Islet precursor cell (in vitro differentiated cells): ENCODE data around the gene SOCS7.

Experiments used
- DNase-seq: peaks from one replicate; pipeline ENCODE4 v3.0.0-alpha.2; 2018

The SOCS7 gene

GRCh38 chr17:38351412-38352222 lies at the start of gene SOCS7:
SOCS7 (plus strand) TSS chr17:38351844; CDS start chr17:38352053, 209 bp downstream.
- peak; percentile 97 for DNase-seq

DNA sequence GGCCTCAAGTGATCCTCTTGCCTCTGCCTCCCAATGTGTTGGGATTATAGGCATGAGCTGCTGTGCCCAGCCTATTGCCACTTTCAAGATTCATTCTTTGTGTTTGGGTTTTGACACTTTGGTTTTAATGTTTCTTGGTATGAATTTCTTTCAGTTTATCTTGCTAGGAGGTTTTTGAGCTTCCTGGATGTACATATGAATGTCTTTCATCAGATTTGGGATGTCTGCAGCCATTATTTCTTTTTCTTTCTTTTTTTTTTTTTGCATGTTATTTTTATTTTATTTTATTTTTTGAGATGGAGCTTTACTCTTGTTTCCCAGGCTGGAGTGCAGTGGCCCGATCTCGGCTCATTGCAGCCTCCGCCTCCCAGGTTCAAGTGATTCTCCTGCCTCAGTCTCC lies 36.1 kb upstream of the SOCS7 start:
- DNase-seq, result no peak

DNA sequence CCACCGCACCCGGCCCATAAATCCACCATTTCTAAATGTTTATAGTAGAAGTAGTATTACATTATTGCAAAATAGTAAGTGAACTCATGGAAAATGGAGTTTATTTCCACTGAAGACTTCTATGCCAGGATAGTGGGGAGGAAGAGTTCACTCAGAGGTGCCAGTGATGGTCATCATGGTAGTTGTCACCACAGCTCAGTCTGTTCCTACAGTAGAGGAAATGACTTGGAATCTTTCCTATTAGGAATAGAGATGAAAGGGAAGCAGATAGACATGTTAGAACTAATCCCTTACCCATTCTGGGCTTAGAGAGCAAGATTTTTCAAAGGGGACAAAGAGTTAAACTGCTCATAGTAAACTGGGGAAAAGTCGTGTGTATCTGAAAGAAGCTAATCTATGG lies 34.6 kb upstream of the SOCS7 start:
- no peak for DNase-seq

DNA sequence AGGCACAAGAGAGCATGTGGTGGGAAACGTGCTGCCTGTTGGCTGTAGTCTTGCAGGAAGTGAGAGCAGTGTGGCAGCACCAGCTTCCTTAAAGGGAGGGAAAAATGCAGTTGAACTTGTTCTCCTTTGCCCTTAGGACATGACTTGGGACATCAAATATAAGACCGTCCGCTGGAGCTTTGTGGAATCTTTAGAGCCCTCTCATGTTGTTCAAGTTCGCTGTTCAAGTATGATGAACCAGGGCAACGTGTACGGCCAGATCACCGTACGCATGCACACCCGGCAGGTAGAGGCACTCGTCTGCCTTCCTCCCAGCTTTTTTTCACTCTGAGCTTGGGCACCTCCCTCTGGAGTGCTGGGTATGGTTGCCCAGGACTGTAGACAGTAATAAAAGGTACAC lies 31.2 kb upstream of the SOCS7 start:
- DNase-seq, result peak; percentile 91

GRCh38 chr17:38322156-38322779 lies 29.4 kb upstream of the SOCS7 start:
- DNase-seq, result peak; percentile 86

DNA sequence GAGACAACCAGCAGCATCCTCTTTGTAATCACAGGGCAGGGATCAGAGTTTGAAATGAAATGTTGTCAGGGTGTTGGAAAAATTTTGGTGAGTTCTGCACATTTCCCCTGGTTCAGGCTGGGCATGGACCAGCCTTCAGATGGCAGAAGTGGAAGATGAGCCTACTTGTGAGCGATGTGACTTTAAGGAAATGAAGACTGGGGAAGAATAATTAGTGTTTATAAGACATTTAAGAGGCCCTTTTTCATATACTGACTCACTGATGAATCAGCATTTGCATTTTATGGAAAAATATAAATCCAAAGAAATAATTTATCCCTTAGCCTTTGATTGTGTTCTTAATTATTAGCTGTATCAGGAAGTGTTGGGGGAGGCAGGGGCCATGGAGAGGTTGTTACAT lies 28.7 kb upstream of the SOCS7 start:
- no peak for DNase-seq

GRCh38 chr17:38324141-38324697 lies 27.4 kb upstream of the SOCS7 start:
- no peak for DNase-seq

- DNase-seq, result no peak
Observed at GRCh38 chr17:38324772-38325171, 26.9 kb upstream of the SOCS7 start.

GRCh38 chr17:38325221-38325851 lies 26.3 kb upstream of the SOCS7 start:
- DNase-seq, result peak; percentile 85

DNA sequence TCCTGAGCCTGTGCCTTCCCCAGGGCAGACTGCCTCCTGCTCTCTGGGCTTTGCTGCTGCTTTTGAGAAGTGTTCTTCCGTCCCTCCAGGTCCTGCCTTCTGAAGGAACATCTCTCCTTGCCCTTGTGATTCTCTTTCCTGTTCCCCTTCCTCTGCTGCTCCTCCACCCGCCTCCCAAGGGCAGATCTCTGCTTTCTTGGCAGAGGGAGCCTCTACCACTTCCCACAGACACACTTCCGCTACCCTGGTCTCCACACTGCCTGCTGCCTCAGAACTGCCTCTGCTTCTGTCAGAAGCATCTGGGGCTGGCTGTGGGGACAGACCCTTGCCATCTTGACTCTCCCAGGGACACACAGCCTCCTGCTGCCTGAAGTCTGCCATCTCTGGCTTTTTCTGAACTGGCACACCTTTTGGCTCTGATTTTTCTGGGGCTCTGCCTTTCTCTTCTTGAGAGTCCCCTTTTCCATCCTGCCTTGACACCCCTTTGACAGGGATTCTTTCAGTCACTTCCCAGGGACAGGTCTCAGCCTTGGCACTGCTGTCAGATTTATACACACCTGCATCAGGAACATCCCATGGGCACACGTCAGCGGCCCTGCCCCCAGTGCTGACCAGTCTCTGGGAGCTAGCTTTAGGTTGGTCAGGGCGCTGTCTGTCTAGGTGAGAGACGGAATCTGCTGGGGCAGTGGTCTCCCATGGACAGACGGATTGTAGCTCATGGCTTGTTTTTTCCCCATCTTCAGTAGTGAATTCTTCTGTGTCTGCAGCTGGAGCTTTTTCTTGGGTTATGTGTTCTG lies 24.4 kb upstream of the SOCS7 start:
- DNase-seq, result peak; percentile 52

DNA sequence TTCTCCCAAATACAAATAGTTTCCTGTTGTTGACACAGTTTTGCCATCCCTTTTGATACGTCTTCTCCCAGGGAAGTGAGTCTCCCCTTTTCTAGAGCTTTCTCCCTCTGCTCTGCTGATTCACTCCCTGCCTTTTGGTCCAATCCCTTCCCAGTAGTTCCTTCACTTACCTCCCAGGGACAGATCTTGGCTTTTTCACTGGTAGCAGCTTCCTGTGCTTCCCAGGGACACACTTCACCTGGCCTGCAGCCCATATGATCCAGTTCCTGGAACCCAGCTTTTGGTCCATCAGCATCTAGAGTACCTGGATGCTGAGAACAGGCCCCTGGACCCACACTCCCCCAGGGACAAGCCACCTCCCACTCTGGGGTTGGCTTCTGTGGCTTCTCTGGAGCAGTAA lies 23.7 kb upstream of the SOCS7 start:
- peak; percentile 52 for DNase-seq

GRCh38 chr17:38328620-38329019 lies 23.0 kb upstream of the SOCS7 start:
- no peak for DNase-seq

GRCh38 chr17:38329284-38329683 lies 22.4 kb upstream of the SOCS7 start:
- DNase-seq, result peak; percentile 55

GRCh38 chr17:38329808-38330730 lies 21.6 kb upstream of the SOCS7 start:
- peak; percentile 54 for DNase-seq

DNA sequence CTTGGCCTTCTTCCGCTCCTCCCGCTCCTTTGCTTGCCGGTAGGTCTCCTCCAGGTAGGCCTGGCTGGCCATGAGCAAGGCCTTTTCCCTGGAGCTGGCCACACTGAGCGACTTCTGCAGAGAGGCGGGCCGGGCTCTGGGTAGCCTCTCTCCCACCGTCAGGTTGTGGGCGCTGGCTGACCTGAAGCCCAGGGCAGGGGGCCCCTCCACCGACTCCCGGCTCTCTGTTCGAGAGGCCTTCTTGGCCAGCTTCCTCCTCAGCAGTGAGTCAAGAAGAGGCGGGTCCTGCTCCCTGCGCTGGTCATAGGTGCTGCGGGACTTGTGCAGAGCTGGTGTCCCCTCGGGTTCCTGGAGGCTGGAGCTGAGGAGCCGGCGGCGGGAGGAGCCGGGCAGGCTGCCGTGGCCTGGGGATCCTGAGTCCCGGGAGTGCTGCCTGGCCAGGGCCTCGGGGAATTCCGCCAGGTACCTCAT lies 20.7 kb upstream of the SOCS7 start:
- peak; percentile 63 for DNase-seq

DNA sequence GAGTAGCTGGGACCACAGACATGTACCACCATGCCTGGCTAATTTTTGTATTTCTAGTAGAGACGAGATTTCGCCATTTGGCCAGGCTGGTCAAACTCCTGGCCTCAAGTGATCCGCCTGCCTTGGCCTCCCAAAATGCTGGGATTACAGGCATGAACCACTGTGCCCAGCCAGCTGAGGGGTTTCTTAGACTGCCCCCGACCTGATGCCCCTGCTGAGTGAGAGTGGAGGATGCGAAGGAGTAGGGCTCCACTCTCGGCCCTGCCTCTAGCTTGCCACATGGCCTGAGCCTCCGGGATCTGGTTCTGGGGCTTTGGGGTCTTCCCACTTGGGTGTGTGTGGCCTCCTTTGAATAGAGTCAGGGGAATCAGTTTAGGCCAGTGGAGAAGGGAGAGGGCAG lies 18.9 kb upstream of the SOCS7 start:
- no peak for DNase-seq

GRCh38 chr17:38333635-38334295 lies 17.9 kb upstream of the SOCS7 start:
- peak; percentile 91 for DNase-seq

GRCh38 chr17:38334480-38335364 lies 16.9 kb upstream of the SOCS7 start:
- DNase-seq, result peak; percentile 49

GRCh38 chr17:38336838-38337237 lies 14.8 kb upstream of the SOCS7 start:
- peak; percentile 46 for DNase-seq

- DNase-seq, result no peak
Observed at GRCh38 chr17:38338053-38338452, 13.6 kb upstream of the SOCS7 start.
